ENCODE measurements around the gene TMEM50A.
"Not testable (repeated sequence)": the region's sequence is repeated elsewhere in the genome, so short reads cannot be mapped to it uniquely, and the experiment has no call there.

Gene TMEM50A

DNA sequence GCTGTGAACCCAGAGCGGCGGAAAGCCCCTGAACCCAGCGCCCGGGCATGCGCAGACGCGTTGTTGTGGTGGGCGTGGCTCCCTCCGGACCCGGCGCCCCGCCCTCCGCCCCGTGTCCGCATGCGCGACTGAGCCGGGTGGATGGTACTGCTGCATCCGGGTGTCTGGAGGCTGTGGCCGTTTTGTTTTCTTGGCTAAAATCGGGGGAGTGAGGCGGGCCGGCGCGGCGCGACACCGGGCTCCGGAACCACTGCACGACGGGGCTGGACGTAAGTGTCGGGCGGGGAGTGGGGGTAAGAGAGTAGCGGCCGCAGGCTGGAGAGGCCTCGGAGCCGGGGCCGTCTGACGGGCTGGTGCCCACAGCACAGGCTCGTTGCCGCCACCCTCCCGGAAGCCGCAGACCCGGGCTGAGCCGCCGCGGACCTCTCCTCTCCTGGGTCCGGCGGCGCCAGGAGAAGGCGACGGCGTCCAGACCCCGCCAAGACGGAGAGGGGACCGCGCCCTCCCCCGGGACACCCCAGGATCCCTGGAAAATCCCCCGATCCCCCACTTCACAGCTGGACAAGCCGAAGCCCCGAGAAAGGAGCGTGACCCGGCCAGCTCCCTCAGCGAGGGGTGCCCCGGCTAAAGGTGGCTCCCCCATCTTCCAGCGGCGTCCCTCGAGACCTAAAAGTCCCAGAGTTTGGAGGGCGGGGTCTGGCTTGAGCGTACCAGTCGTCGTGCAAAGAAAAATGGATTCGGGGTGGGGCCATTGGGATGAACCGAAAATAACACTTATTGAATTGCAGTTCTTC, at the start of gene TMEM50A:
Gene TMEM50A (plus strand): TSS at position 147 of the 794 bp plus-strand sequence. CDS start 2,153 bp downstream, outside the sequence.
- DNase-seq: peak; percentile 91 to 92

DNA sequence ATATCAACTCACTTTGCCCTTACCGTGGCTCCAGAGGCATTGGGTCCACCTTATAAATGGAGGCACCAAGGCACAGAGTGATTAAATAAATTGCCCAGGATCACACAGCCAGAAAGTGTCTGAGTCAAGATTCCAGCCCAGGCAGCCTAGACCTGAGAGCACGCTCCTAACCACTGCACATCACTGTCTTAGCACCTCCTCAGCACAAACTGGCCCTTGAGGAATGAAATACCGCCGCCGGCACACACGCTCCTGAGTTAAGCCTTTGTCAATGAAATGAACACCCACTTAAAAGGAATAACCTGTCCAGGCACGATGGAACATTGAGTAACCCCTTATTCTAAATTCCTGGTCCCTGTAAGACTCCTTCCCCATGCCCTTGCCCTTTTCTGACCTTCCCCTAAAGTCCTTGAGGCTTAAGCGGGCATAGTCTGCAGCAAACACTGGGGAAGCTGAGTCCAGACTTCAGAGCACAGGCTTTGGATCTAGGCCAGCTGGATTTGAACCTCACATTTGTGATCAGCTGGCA, 49.5 kb upstream of the TMEM50A start:
- not testable (repeated sequence) for DNase-seq

DNA sequence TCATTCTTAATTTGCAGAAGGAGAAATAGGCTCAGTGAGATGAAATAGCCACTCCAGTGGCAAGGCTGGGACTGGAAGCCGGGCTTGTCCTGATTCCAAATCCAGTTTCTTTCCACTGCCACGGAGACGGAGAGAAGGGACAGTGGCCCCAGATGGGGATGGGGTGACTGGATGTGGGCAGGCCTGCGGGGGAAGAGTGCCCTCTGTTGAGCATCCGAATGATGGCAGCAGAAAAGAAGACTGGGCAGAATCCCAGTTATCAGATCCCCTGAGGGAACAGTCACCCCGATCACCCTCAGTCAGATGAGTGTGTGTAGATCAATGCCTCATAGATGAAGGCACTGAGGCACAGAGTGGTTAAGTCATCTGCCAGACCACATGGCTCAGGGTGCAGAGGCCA, 48.1 kb upstream of the TMEM50A start:
- peak in 1 of 2 experiments; percentile 1 for DNase-seq

DNA sequence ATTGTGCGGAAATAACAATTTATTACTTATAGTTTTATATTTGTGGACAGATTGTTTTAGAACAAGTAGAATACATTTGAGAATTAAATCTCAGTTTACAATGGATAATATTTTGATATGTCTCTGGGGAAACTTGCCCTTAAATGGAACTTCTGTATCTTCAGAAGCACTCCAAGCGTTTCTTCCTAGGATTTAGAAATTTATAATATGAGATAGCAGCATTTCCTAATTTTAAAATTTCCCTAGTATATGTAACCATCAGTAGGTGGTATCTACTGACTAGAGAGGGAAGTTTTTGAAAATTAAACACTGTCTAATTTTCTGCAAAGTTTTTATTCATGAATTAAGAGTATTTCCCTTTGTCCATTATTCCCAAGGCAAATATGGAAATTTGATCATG, 44.7 kb upstream of the TMEM50A start:
- not testable (repeated sequence) for DNase-seq

DNA sequence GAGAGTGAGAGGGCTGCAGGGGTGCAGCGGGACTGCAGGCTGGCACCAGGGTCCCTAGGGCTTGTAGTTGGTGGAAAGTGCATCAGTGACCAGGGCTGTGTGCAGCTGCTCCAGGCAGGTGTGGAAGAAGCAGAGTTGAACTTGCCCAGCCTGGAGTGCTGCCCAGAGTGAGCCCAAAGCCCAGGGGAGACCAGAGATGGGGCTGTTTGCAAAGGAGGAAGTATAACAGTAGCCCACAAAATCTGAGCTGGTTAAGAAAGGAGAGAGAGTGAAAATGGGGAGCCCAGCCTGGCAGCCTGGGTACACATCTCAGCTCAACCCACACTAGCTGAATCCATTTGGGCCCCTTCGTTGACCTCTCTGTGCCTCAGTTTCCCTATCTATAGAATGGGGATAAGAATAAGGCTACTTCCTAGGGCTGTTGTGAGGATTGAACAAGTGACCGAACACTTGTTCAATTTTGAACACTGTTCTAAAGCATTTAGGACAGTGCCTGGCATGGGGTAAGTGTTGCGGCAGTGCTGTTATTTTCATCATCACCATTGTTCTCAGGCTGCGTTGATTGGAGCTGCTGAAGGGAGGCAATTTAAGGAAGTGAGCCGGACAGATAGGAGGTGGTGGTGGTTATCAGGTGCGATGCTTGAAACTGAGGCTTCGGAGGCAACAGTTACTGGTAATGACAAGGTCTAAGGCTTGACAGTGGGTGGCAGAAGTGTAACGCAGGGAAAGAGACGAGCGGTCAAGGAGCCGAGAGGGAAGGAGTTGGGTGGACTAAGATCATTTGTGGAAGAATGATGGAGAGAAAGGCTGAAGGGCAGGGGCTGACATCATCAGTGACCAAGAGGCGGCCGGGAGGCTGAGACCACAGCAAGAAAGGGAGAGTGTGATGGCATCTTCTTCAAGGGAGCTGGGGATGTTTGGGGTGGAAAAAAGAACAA, 43.0 kb upstream of the TMEM50A start:
- not testable (repeated sequence) for DNase-seq

DNA sequence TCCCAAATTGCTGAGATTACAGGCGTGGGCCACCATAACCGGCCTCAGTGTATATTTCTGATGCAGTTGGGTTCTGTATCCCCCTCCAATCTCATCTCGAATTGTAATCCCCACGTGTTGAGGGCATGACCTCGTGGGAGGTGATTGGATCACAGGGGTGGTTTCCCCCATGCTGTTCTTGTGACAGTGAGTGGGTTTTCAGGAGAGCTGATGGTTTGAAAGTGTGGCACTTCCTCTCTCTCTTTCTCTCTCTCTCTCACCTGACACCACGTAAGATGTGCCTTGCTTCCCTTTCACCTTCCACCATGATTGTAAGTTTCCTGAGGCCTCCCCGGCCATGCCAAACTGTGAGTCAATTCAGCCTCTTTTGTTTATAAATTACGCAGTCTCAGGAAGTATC, 41.6 kb upstream of the TMEM50A start:
- not testable (repeated sequence) for DNase-seq

DNA sequence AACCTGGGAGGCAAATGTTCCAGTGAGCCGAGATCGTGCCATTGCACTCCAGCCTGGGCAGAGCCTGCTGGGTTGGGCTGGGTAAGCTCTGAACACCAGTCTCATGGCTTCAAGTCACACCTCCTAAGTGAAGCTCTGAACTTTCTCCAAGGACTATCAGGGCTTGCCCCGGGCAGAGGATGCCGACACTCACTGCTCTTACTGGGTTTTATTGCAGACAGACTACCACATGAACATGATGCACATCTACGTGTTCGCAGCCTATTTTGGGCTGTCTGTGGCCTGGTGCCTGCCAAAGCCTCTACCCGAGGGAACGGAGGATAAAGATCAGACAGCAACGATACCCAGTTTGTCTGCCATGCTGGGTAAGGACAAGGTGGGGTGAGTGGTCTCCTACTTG, 37.4 kb upstream of the TMEM50A start:
- DNase-seq: not testable (repeated sequence)

DNA sequence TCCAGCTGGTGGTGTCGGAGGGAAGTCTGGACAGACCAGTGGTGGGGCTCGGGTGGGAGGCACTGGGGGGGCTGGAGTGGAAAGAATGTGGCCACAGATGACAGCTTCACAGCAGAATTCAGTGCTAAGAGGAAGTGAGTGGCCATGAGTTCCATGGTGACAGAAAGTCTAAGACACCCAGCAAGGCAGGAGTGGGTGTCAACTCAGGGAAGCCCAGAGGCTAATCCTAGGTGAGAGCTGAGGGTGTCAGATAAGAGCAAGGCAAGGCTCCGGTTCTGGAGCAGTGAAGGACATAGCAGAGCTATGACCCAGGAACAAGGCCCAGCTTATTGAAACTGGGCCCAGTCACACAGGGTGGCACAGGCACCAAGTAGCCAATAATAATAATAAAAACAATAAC, 35.8 kb upstream of the TMEM50A start:
- not testable (repeated sequence) for DNase-seq

DNA sequence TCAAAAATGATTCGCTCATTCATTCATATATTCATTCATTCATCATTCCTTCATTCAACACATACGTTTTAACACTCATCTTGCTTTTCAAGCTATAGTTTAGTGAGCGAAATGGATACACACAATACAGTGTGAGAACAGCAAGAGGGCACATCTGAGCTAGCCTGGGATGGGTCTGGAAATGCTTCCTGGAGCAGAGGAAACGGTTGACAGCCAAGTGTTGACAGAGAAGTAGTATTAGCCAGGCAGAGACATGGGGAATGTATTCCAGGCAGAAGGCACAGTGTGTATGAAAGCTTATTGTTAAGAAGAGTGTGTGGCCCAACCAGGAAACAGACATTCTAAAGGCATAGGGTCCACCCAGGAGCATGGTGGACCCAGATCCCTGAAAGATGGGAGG, 33.2 kb upstream of the TMEM50A start:
- not testable (repeated sequence) for DNase-seq

DNA sequence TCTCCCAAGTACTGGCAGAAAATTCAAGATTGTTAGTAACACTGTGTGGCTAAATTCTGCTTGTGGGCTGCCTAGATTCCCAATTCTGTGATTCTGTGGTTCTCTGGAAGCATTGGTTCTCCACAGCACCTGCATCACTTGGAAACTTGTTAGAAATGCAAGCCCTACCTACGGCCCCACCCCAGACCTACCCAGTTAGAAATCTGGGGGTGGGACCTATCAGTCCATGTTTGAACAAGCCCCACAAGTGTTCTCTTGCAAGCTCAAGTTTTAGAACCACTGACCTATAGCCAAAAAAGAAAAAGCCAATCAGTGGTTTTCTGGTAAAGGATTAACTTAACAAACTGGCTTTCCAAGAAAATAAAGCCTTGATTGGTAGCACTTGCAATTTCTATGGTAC, 30.0 kb upstream of the TMEM50A start:
- DNase-seq: not testable (repeated sequence)

DNA sequence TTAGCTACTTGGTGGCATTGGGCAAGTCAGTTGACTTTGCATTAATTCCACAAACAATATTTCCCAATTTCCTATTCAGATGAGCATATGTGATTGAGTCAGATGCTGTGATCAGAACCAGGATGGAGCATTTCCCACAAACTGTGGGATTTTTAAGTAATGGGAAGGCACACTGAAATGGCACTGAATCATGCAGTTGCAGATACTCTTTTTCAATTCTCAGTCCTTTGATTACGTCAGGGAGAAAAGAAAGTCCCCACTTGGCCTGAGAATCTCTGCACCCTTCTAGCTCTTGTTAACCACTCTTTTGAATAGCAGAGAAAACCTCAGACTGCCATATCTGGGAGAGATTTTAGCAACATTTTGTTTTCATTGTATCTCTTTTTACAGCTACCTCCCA, 29.0 kb upstream of the TMEM50A start:
- DNase-seq: not testable (repeated sequence)

DNA sequence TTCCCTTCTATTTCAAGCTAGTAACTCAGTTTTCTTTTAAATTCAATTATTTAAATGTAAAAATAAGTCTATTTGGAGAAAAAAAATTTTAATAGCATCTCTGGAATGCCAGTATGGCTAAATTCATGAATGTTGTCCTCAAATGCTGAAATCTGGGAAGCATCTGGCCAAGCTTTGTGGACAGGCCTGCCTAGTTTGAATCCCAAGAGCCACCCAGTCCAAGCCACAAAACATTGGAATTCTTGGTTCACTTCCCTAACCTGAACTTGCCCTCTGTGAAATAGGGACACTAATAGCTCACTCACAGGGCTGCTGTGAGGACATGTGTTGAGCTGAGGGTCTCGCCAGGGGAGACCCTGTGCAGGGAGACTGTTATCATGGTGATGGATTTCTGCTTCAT, 28.6 kb upstream of the TMEM50A start:
- DNase-seq: not testable (repeated sequence)

DNA sequence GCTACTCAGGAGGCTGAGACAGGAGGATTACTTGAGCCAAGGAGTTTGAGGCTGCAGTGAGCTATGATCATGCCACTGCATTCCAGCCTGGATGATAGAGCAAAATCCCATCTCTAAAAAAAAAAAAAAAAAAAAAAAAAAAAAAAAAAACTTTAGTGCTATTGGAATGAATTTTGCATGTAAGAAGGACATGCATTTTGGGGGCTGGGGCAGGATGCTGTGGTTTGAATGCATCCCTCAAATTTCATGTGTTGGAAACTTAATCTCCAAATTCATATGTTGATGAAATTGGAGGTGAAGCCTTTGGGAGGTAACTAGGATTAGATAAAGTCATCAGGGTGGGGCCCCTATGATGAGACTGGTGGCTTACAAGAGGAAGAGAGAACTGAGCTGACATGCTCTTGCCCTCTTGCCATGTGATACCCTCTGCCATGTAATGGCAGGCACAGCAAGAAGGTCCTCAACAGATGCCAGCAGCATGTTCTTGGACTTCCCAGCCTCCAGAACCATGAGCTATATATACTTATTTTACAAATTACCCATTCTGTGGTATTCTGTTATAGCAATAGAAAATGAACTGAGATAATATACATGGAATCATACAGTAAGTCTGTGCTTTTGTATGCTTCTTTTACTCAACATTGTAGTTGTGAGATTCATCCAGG, 25.2 kb upstream of the TMEM50A start:
- DNase-seq: not testable (repeated sequence)

DNA sequence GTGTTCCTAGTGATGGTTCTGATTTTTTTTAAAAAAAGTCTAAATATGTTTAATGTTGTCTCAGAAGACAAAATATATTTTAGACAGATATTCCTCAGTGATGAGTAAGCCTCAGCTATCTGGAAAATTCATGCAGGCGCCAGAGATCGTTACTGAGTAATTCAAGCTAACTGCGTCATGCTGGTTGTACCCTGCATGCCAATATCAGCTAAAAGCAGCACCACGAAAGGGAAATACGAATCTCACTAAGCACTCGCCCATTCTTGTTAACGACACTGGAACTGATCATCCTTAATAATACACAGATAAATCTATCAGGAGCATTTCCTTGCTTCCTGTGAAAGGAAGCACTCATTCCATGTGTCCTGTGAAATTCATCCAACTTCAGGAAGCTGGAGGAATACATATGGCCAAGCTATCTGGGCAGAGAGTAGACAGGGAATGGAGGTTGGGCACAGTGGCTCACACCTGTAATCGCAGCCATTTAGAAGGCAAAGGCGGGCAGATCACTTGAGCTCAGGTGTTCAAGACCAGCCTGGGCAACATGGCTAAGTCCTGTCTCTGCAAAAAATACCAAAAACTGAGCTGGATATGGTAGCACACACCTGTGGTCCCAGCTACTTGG, 17.7 kb upstream of the TMEM50A start:
- DNase-seq: not testable (repeated sequence)

DNA sequence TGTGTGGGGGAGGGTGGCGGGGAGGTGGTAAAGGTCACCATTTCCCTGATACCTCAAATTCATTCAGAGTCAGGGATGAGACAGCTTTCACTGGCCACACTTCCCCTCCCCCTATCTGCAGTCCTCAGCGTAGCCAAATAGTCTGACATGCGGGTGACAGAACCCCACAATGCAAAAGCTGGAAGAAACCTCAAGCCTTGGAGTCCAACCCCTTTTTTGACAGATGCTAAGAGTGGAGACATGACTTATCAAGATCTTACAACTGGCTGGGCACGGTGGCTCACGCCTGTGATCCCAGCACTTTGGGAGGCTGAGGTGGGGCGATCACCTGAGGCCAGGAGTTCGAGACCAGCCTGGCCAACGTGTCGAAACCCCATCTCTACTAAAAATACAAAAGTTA, 16.0 kb upstream of the TMEM50A start:
- DNase-seq: not testable (repeated sequence)

DNA sequence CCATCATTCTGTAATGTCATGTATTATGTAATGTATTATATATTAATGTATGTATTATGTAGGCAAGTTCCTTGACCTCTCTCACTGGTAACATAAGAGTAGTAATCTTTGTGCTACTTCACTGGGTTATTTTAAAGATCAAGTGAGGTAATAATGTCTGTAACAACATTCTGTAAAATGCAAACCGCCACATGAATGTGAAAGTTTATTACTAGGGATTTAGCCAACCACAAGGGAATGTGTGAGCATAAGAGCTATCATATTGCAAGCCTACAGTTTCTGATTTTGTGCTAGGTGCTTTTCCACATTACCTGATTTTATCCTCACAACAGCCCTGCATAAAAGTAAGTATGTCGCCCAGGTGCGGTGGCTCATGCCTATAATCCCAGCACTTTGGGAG, 13.7 kb upstream of the TMEM50A start:
- DNase-seq: not testable (repeated sequence)

DNA sequence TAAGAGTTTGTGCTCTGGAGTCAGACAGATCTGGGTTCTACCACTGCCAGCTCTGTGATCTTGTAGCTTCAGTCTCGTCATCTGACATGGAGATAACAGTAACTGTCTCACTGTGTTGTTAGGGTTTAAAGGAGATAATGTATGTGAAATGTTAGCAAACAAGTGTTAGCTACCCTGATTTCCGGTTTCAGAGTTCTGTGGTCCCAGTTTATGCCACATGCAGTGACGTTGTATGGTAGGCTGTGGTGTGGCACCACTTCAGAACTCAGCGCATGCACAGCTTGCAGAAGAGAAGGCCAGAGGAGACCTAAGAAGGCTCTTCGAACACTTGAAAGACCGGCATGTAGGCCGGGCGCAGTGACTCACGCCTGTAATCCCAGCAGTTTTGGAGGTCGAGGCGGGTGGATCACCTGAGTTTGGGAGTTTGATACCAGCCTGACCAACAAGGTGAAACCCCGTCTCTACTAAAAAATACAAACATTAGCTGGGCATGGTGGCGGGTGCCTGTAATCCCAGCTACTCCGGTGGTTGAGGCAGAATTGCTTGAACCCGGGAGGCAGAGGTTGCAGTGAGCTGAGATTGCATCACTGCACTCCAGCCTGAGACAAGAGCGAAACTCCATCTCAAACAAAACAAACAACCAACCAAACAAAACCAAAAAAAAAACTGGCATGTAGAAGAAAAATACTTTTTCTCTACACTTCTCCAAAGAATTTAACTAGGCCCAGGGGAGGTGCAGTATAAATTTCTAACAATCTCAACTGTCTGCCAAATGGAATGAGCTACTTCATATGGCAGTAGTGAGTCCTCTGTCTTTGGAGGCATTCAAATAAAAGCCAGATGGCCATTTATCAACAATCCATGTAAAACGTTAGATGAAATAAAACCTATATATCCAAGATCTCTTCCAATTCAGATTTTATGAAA, 10.0 kb upstream of the TMEM50A start:
- not testable (repeated sequence) for DNase-seq

DNA sequence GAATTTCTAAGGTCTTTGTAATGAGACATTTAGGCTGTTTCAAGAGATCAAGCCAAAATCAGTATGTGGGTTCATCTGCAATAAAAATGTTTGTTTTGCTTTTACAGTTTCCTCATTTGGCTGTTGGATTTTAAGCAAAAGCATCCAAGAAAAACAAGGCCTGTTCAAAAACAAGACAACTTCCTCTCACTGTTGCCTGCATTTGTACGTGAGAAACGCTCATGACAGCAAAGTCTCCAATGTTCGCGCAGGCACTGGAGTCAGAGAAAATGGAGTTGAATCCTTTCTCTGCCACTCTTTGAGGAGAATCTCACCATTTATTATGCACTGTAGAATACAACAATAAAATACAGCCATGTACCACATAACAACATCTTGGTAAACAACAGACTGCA, 9.3 kb upstream of the TMEM50A start:
- not testable (repeated sequence) for DNase-seq

DNA sequence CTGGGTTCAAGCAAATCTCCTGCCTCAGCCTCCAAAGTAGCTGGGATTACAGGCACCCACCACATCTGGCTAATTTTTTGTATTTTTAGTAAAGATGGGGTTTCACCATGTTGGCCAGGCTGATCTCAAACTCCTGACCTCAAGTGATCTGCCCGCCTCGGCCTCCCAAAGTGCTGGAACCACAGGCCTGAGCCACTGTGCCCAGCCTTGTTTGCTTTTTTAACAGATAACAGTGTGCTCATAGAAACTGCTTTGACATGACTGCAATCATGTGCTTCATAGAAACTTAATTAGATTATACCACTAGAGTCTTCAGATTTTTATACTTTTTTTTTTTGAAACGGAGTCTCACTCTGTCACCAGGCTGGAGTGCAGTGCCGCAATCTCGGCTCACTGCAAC, 8.8 kb upstream of the TMEM50A start:
- DNase-seq: not testable (repeated sequence)

DNA sequence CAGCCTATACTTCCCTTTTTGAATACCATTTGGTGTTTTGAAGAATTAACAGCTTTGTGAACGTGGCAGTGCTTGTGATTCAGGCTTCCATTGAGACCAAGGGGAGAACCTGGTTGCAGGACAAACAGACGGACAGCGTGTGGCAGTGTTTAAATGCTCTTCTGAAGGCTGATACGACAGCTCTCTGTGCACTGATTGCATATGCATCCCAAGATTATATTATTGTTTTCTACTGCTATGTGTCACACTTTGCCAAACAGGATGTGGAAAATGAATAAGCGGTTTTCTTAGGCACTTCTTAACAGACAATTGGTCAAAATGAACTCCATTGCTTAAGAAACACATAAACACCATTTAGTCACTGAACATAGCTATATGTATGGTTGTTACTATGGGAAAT, 8.2 kb upstream of the TMEM50A start:
- not testable (repeated sequence) for DNase-seq

DNA sequence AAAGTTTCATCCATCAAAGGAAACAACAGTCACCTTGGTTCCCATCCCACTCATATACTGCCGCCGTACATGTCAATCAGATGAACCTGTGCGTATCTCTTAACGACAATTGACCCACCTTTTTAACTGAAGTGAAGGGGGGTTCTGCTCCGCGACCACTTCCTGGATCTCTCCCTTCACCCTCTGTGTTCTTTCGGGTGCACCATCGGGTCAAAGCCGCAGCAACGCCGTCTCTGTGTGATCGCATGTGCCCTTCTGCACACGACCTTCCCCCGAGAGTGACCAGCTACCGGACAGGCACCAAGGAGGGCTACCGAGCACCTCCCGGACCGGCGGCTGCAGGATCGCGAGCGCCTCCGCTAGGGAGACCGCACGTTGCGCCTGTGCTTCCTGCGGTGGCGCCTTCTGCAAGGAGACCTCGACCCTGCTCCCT, 1.2 kb upstream of the TMEM50A start:
- DNase-seq: peak; percentile 23 to 24
